Measurements from ENCODE around the gene VPS35L.

Gene VPS35L

GRCh38 chr16:19555186-19555937, at the start of gene VPS35L:
TSS of gene VPS35L (plus strand) at chr16:19555703. CDS start at chr16:19555730, 27 bp downstream.
- DNase-seq: peak; percentile 62

- DNase-seq: no peak
Measured at GRCh38 chr16:19506965-19507364, 48.5 kb upstream of the VPS35L start.

- no peak for DNase-seq
Measured at GRCh38 chr16:19507867-19508266, 47.6 kb upstream of the VPS35L start.

- no peak for DNase-seq
Measured at GRCh38 chr16:19512297-19512696, 43.2 kb upstream of the VPS35L start.

- no peak for DNase-seq
Measured at GRCh38 chr16:19513377-19514053, 42.0 kb upstream of the VPS35L start.

GRCh38 chr16:19515757-19516156, 39.7 kb upstream of the VPS35L start:
- DNase-seq: no peak

- no peak for DNase-seq
Measured at GRCh38 chr16:19517424-19518089, 37.9 kb upstream of the VPS35L start.

GRCh38 chr16:19518388-19518787, 37.1 kb upstream of the VPS35L start:
- DNase-seq: no peak

GRCh38 chr16:19520861-19521331, 34.6 kb upstream of the VPS35L start:
- DNase-seq: no peak

GRCh38 chr16:19521471-19522396, 33.8 kb upstream of the VPS35L start, which contains the start of gene GDE1:
TSS of gene GDE1 (minus strand) at chr16:19522098. CDS start at chr16:19521964, 134 bp downstream.
- DNase-seq: peak; percentile 60

- no peak for DNase-seq
Measured at GRCh38 chr16:19522397-19522732, 33.1 kb upstream of the VPS35L start.

- no peak for DNase-seq
Measured at GRCh38 chr16:19522760-19523159, 32.7 kb upstream of the VPS35L start.

GRCh38 chr16:19523184-19523558, 32.3 kb upstream of the VPS35L start:
- no peak for DNase-seq

- DNase-seq: peak; percentile 81
Measured at GRCh38 chr16:19523559-19524355, 31.7 kb upstream of the VPS35L start, which contains the start of gene CCP110. TSS of gene CCP110 (plus strand) at chr16:19523942. CDS start at chr16:19527882, 3,940 bp downstream.

GRCh38 chr16:19524356-19524615, 31.2 kb upstream of the VPS35L start:
- no peak for DNase-seq

- no peak for DNase-seq
Measured at GRCh38 chr16:19524616-19525384, 30.7 kb upstream of the VPS35L start.

- DNase-seq: no peak
Measured at GRCh38 chr16:19525385-19525723, 30.1 kb upstream of the VPS35L start.

GRCh38 chr16:19527161-19527560, 28.3 kb upstream of the VPS35L start:
- DNase-seq: no peak

- DNase-seq: no peak
Measured at GRCh38 chr16:19528666-19529065, 26.8 kb upstream of the VPS35L start.

- no peak for DNase-seq
Measured at GRCh38 chr16:19532601-19533000, 22.9 kb upstream of the VPS35L start.

- no peak for DNase-seq
Measured at GRCh38 chr16:19540241-19540970, 15.1 kb upstream of the VPS35L start.
